GM18520 (cell line): ENCODE measurements around the gene MESP2.

Experiments
- ATAC-seq: cut with Tn5 transposase; IDR thresholded peaks from one replicate; pipeline ENCODE4 v1.9.1; 2021; ENCODE audit not compliant: unreplicated experiment

The MESP2 gene

GRCh38 chr15:89799011-89799911, 23.1 kb downstream of the MESP2 start:
- ATAC-seq = no peak

DNA sequence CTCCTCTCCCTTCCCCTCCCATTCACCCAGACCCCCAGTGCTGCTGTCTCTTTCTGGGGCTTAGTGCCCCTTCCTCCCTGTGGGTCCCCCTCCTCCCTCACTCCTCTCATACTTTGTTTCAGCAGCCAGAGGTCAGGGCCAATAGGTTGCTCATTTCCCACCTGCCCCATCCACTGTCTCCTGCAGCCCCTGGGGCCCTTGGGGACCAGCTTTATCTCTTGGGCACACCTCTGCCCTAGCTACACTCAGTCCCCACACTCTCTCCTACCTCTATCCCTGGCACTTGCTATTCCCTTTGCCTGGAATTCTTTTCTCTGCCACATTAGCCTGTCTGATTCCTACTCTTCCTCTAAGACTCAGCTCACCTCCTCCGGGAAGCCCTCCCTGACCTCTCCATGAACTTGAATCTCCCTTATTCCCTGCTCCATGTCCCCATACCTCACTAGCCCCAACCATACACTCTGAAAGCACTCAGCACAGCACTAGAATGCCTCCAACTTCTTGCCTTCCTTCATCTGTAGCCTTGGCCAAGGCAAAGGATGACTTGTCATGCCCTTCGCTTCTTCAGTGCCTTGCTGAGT, 23.9 kb downstream of the MESP2 start:
- ATAC-seq = no peak

DNA sequence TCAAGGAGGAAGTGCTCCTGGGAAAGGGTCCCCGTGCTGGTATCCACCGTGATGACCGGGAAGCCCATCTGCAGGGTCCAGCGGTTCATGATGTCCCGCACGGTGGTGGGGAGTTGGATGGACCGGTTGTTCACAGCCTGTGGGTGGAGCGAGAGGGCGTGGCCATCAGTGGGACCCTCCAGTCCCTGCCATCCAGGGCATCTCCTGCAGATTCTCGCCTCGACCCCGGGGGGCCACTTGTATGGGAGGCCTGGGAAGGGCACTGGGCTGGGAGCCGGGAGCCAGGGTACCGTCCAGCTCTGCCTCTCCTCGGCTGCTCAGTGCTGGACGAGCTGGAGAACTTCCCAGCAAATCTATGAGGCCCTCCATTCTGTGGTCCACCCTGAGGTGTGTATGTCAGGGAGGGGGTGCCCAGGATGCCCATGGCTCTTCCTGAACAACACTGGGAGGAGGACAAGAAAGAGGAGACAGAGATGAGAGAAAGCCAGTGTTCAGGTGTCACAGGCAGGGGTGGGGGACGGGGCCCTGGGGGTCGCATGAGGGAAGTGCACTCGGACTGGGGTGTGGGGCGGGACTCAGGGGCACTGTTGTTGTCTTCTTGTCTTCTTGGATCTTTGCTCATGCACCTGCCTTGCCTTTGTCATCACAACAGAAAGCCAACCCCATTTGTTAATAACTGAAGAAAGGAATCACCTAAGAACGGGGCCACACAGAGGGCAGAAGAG, 25.5 kb downstream of the MESP2 start:
- ATAC-seq = no peak

DNA sequence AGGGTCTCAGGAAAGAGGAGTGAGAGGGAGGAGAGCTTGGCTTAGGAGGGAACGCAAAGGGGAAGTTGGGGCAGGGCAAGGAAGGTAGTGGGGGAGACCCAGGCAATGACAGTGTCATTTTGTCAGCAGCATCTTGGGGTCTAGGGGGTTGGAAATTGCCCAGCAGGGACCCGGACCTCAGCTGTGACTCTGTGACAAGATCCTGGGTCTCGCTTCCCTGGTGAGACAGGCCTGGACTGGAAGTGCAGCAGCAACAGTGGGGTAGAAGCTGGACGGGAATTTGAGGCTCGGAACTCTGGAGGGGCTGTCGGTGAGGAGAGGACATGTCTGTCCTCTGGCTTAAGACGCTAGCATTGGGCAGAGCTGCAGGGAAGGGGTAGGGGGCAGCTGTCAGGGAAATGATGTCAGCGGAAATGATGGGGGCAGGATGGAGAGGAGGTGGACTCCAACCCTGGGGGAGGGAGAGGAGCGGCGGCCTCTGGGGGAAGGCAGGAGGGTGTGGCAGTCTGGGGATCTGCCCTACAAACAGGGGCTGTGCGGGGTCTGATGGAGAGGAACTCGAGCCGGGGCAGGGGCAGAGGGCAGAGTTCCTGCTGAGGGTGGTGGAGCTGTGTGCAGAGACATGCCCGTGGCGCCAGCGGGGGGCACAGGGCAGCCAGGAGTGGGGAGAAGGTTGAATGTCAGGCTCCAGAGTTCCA, 26.2 kb downstream of the MESP2 start:
- no peak for ATAC-seq

GRCh38 chr15:89802986-89803824, 27.1 kb downstream of the MESP2 start:
- no peak for ATAC-seq

GRCh38 chr15:89803941-89804800, 28.0 kb downstream of the MESP2 start:
- ATAC-seq = no peak

- no peak for ATAC-seq
These were observed 29.4 kb downstream of the MESP2 start for GRCh38 chr15:89805241-89806209.

DNA sequence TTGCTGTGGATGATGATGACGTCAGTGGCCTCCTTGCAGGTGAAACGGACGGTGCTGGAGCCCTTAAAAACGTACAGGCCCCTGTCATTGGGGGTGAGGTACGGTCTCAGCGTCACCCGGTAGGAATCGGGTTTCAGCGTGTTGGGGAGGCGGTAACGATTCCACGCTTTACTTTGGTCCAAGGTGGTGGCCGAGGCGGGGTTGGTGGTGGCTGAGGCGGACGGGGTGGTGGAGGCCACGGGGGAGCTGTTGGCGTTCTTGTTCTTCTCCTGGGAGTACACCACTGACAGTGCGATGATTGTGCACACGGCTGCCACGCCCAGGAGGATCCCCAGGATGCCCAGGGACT, 30.1 kb downstream of the MESP2 start:
- ATAC-seq = no peak

DNA sequence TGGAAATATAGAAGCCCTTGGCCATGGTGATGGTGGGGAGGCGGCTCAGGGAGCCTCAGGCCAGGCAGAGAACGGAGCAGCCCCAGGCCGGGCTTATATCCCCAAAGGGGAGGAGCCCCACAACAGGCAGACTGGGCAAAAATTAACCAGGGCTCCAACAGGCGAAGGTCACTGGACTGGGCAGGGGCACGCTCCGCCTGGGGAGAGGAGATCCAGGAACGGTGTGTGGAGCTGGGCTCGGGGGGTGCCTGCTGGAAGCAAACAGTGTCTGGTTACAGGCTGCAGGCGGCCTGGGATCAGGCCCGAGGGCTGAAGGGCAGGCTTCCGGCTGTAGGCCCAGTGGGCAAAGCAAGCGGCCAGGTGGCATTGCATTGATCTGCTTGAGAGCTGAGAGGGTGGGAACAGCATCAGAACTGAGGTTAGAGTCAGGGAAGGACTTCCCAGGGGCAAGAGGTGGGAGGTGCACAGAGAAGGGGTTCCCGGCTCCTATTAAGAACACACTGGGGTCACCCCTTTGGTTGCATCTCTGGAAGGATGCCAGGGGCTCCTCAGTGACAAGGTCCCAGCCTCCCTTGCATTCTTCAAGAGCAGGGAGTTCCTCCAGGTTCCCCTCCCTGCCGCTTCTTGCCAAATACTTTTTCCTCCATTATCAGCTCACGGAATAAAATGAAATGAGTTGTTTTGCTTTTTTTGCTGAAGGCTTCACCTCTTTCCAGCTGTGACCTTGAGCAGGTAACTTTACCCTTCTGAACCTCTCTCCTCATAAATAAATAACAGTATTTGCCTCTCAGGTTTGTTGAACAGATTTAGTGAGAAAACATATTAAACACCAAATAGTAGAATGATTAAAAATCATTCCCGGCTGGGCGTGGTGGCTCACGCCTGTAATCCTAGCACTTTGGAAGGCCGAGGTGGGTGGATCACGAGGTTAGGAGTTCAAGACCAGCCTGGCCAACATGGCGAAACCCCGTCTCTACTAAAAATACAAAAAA, 30.7 kb downstream of the MESP2 start:
- no peak for ATAC-seq

DNA sequence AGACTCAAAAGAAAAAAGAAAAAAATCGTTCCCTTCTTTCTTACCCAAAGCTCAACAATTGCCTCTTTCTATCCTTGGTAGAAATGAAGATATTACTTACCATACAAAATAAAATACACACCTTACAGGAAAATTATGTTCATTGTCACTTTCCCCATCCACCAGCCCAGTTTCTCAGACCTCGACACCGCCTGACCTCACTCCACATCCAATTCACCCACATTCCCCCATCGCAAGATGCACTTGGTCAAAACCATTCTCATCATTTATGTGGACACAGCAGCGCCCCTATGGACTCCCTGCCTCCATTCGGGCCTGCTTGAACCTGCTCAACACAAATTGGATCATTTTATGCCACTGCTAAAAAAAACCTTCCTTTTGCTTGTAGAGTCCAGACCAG, 31.6 kb downstream of the MESP2 start:
- no peak for ATAC-seq

DNA sequence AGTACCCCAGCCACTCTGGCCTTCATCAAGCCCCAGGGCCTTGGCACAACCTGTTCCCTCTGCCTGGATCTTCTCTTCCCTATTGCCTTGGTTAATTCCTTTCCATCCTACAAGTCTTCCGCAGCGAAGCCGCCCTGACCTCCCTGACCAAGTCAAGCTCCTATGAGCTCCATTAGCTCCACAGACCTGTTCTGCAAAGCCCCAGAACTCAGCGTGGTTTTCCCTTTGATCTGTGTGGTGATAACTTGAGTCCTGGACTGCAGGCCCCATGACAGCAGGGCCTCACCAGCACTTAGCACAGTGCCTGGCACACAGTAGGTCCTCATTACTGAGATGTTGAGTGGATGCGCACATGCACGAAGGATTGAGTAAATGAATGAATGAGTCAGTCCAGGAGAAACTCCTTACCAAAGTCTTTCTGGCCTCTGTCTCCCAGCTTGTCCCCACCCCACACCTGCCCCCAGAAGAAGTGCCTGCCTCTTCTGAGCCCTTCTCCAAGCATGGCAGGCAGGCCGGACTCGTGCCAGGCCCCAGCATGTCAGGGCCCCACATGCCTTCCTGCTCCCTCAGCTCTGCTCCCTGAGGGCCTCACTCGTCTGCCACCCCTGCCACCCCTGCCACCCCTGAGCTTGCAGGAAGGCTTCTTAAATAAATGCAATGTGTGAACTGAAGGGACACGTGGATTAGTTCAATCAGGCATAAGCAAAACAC, 32.2 kb downstream of the MESP2 start:
- no peak for ATAC-seq

GRCh38 chr15:89809093-89809786, 33.1 kb downstream of the MESP2 start:
- no peak for ATAC-seq

- no peak for ATAC-seq
These were observed 33.6 kb downstream of the MESP2 start for GRCh38 chr15:89809787-89810148.

DNA sequence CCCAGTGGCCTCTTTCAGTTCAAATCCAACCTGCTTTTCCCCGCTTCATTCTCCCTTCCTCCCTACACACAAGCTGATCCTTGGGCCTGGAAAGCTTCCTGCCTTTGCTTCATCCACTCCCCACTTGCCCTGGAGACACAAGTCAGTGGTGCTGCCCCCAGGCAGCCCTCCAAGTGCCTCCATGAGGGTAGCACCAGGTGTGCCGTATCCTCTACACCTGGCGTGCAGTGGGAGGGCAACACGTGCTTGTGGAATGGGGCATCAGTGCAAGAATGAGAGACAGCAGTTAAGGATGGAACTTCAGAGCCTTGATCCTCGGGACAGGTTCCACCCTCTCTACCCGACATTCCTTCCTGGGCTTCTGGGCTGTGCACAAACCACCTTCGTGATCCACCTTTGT, 34.7 kb downstream of the MESP2 start:
- ATAC-seq = no peak

- ATAC-seq = no peak
These were observed 36.1 kb downstream of the MESP2 start for GRCh38 chr15:89812011-89812846.
